Endothelial cell of umbilical vein (primary cell): ENCODE measurements around the gene SH3PXD2A. TPM values are rescaled to one million over a fixed set of nuclear protein-coding genes. Genes with fewer than 3 reads are reported as not detected.

Source experiments
- BruUV-seq: library from RNA; stranded (reverse); fragments of 400-500 nt; replicated peaks from 2 replicates; lab custom pipeline; 2021; lab: Mats Ljungman, UMichigan
- CTCF ChIA-PET: fragments of 300-600, 350-600 bp; sonication (Branson Sonifier 250); formaldehyde crosslinking; loops from one replicate; lab custom pipeline; 2021; ENCODE audit warnings: antibody characterized with exemption, inconsistent platforms; lab: Charles Lee
- POLR2A ChIA-PET: fragments of 300-600, 350-600 bp; sonication (Branson Sonifier 250); formaldehyde crosslinking; loops from one replicate; lab custom pipeline; 2021; ENCODE audit warnings: antibody characterized with exemption, inconsistent platforms; lab: Charles Lee
- DNase-seq: peaks from one replicate; pipeline ENCODE4 v3.0.0-alpha.2; 2011; ENCODE audit warnings: low read depth, low spot score
- FAIRE-seq: peaks from 2 replicates; lab custom pipeline; 2011; peaks lifted over from hg19 to GRCh38; lab: Jason Lieb, UNC
- H2AFZ ChIP-seq: 2 replicates; pipeline ENCODE4 v1.6.0; 2012; ENCODE audit warnings: low read depth, low read length, control low read depth, inconsistent platforms
- H3K27ac ChIP-seq: 2 replicates; pipeline ENCODE4 v1.5.1; 2011; ENCODE audit warnings: low read depth, mild to moderate bottlenecking, control low read depth, low read length, moderate library complexity; ENCODE audit not compliant: insufficient read depth
- H3K27me3 ChIP-seq, 2 experiments: 2 replicates each; pipeline versions ENCODE4 v1.6.0 to v1.6.1; 2011; ENCODE audit warnings: low read length in 2 of 2, mixed read lengths in 1 of 2; ENCODE audit not compliant: control insufficient read depth in 2 of 2, insufficient read depth in 2 of 2
- H3K36me3 ChIP-seq, 2 experiments: 2 replicates in 1 of 2; 3 replicates in 1 of 2; pipeline ENCODE4 v1.5.1; 2011; ENCODE audit warnings: low read length in 2 of 2, mild to moderate bottlenecking in 1 of 2, moderate library complexity in 1 of 2; ENCODE audit not compliant: control insufficient read depth in 2 of 2, insufficient read depth in 2 of 2; ENCODE audit errors: extremely low read depth in 1 of 2
- H3K4me1 ChIP-seq: 3 replicates; pipeline ENCODE4 v1.5.1; 2011; ENCODE audit warnings: mild to moderate bottlenecking, low read length; ENCODE audit not compliant: control insufficient read depth, insufficient read depth; ENCODE audit errors: extremely low read depth
- H3K4me2 ChIP-seq: 2 replicates; pipeline ENCODE4 v1.6.1; 2011; ENCODE audit warnings: low read length, control low read depth, mixed read lengths; ENCODE audit not compliant: insufficient read depth
- H3K4me3 ChIP-seq, 3 experiments: fragments of 200-600 bp in 1 of 3; sonication (generic), shearing (Covaris generic) in 1 of 3; replicated peaks in 1 of 3; 2 replicates each; pipeline ENCODE4 v1.5.1; 2011 to 2016; ENCODE audit warnings: control low read depth in 3 of 3, low read length in 3 of 3, mild to moderate bottlenecking in 2 of 3, inconsistent platforms in 1 of 3, low read depth in 1 of 3, moderate library complexity in 1 of 3; ENCODE audit not compliant: insufficient read depth in 1 of 3
- H3K79me2 ChIP-seq: 2 replicates; pipeline ENCODE4 v1.6.0; 2012; ENCODE audit warnings: low read length, inconsistent platforms; ENCODE audit not compliant: control insufficient read depth, insufficient read depth
- H3K9ac ChIP-seq: replicated peaks from 2 replicates; pipeline ENCODE3; 2011; ENCODE audit warnings: low read length, control low read depth; ENCODE audit not compliant: insufficient read depth; ENCODE audit errors: extremely low read depth
- H3K9me1 ChIP-seq: replicated peaks from 3 replicates; pipeline ENCODE4 v1.6.0; 2011; ENCODE audit warnings: mild to moderate bottlenecking, low read length; ENCODE audit not compliant: control insufficient read depth, insufficient read depth; ENCODE audit errors: extremely low read depth
- H3K9me3 ChIP-seq: replicated peaks from 2 replicates; pipeline ENCODE4 v1.5.1; 2012; ENCODE audit warnings: low read length, inconsistent platforms; ENCODE audit not compliant: control insufficient read depth, insufficient read depth
- H4K20me1 ChIP-seq: replicated peaks from 2 replicates; pipeline ENCODE3; 2011; ENCODE audit warnings: mild to moderate bottlenecking, low read length; ENCODE audit not compliant: control insufficient read depth, insufficient read depth; ENCODE audit errors: extremely low read depth
- EZH2 ChIP-seq: IDR thresholded peaks from 2 replicates; pipeline ENCODE4 v1.6.1; 2012; ENCODE audit warnings: borderline replicate concordance, low read depth, mild to moderate bottlenecking, moderate library complexity, low read length, inconsistent platforms; ENCODE audit not compliant: severe bottlenecking
- FOS ChIP-seq: IDR thresholded peaks from 2 replicates; pipeline ENCODE4 v1.6.1; 2011; ENCODE audit warnings: mild to moderate bottlenecking, low read length, moderate library complexity, borderline replicate concordance; ENCODE audit not compliant: insufficient read depth
- GATA2 ChIP-seq: IDR thresholded peaks from 2 replicates; pipeline ENCODE4 v1.7.0; 2011; ENCODE audit warnings: low read depth, mild to moderate bottlenecking, moderate library complexity, mixed read lengths, low read length; ENCODE audit not compliant: insufficient read length, insufficient read depth
- JUN ChIP-seq: IDR thresholded peaks from 2 replicates; pipeline ENCODE4 v1.6.1; 2011; ENCODE audit warnings: borderline replicate concordance, low read depth; ENCODE audit not compliant: insufficient read length, insufficient read depth
- MYC ChIP-seq: IDR thresholded peaks from one replicate; pipeline ENCODE4 v1.6.1; 2011; ENCODE audit warnings: mild to moderate bottlenecking, low read depth, low read length
- POLR2A ChIP-seq: IDR thresholded peaks from 2 replicates; pipeline ENCODE4 v1.6.1; 2012; ENCODE audit warnings: low read depth, mild to moderate bottlenecking, control low read depth, low read length
- POLR2AphosphoS5 ChIP-seq: IDR thresholded peaks from 2 replicates; pipeline ENCODE4 v1.6.1; 2012; ENCODE audit warnings: low read depth, mild to moderate bottlenecking, control low read depth, low read length, moderate library complexity; ENCODE audit not compliant: insufficient read depth
- dilution Hi-C: fragments of 300-500 bp; cut with MboI; formaldehyde crosslinking; loops from one replicate; pipeline ENCODE4 v1.15.0; 2019; ENCODE audit warnings: low sequenced_read_pairs; ENCODE audit not compliant: extremely low pct_ligation_motif_present
- intact Hi-C: fragments of 100-400 bp; cut with micrococcal nuclease; formaldehyde crosslinking; loops from one replicate; pipeline ENCODE4 v1.10.0; 2022
- polyA plus RNA-seq, 4 experiments: library from polyadenylated mRNA; depleted of rRNA in 3 of 4; stranded (reverse) in 3 of 4; unstranded in 1 of 4; fragments of >200 nt; gene quantifications; 2 replicates each; pipeline versions ENCODE4 v1.2.1 to v1.2.3, GENCODE V29; 2011 to 2012; ENCODE audit warnings: missing spikeins in 1 of 4
- total RNA-seq: library from RNA; stranded (reverse); gene quantifications from 2 replicates; pipeline ENCODE4 v1.2.3, GENCODE V29; 2021
- TF ChIP-seq, protein P1 (sequence below): IDR thresholded peaks from 2 replicates; pipeline ENCODE4 v1.6.1; 2011; ENCODE audit not compliant: insufficient read depth, insufficient read length
- TF ChIP-seq, protein P2 (sequence below), 2 donors: IDR thresholded peaks; 1 replicate in 1 of 2; 2 replicates in 1 of 2; pipeline ENCODE4 v1.5.1; 2011; ENCODE audit warnings: low read length in 2 of 2, mild to moderate bottlenecking in 2 of 2, moderate library complexity in 2 of 2, control low read depth in 1 of 2, inconsistent platforms in 1 of 2, low read depth in 1 of 2; ENCODE audit not compliant: insufficient read depth in 1 of 2; ENCODE audit errors: extremely low read depth in 1 of 2

SH3PXD2A gene
- total and polyA plus RNA-seq, 2 donors (not counting 3 experiments of a cell fraction or from before 2014, with no cell fraction given) = 1.4 to 5.1 TPM

DNA sequence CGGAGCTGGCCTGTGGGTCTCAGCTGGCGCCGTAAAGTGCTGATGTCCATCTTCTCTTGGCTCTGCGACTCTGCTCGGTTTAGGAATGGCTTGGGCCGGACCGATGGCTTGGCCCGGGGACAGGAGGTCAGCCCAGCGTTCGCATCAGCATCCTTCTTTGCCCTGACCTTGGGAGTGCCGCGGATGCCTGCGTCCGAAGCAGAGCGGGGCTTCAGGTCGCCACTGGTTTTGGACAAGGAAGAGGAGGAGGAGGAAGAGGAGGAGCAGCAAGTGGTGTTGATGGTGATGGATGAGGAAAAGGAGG lies 252.6 kb downstream of the SH3PXD2A start:
- DNase-seq (no peak), FAIRE-seq (no peak)
- H4K20me1 ChIP-seq = no peaks in the 10 kb centered on the region
- intact Hi-C loops (no loop called here), dilution Hi-C loops (no loop called here)
- no peak overlapping the region for H2AFZ ChIP-seq
- H3K4me1 ChIP-seq = peaks cover 9% of the 10 kb centered on the region
- no peak overlapping the region for H3K4me2 ChIP-seq
- H3K79me2 ChIP-seq = no peaks in the 10 kb centered on the region
- no peaks in the 10 kb centered on the region for H3K9me3 ChIP-seq
- no peak overlapping the region for H3K9ac ChIP-seq
- POLR2A ChIA-PET = interaction anchor here (0.6 kb wide), 1 partner anchor 12 kb away, joined by 6 read pairs; no protein-coding TSS in a partner anchor
- no peak overlapping the region for H3K27ac ChIP-seq
- H3K9me1 ChIP-seq = no peaks in the 10 kb centered on the region
- CTCF ChIA-PET = interaction anchor here (1.0 to 4.9 kb wide), 4 partner anchors 9 to 84 kb away, joined by 3 to 99 read pairs (median 4); no protein-coding TSS in a partner anchor
- no peak overlapping the region for H3K4me3 ChIP-seq
- H3K36me3 ChIP-seq = peaks cover 0 to 2% of the 10 kb centered on the region in 2 experiments
- no peaks in the 10 kb centered on the region for H3K27me3 ChIP-seq
- TF ChIP-seq GATA2 (no peak), MYC (no peak), POLR2A (no peak), POLR2AphosphoS5 (no peak)
- no TSS peak for BruUV-seq

DNA sequence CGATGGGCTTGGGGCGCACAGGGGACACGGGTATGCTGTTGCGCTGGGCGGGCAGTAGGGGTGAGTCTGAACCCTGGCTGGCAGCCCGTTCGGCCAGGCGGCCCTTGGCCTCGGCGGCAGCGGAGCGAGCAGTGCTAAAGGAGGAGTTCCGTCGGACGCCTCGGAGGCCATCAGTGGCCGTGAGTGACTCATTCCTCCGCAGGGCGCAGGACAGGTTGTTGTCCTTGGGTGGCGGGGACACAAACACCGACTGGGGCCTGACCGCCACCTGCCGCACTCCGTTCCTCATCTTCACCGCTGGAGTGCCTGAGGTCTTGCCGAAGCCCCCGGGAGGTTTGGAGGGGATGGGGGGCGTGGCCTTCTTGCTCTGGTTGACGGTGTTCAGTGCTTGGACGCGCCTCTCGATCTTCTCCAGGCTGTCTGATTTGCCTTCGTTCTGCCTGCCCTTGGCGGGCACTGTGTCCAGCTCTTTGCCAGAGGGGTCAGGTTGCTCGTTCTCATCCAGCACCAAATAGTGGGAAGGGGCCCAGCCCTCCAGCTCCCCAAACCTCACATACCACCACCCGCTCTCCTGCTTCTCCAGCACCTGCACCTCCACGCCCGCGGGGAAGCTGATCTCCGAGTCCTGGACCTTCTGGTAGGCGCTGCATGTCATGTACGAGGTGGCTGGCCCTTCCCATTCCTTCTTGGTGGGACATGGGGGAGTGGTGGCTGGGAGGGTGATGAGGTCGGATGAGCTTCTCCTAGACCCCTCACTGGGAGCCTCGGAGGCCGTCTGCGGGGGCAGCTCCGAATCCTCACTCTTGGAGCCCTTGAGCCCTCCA lies 253.1 kb downstream of the SH3PXD2A start:
- no peaks in the 10 kb centered on the region for H3K9me1 ChIP-seq
- intact Hi-C loops (no loop called here), dilution Hi-C loops (no loop called here)
- no TSS peak for BruUV-seq
- POLR2A ChIA-PET = interaction anchor here (0.6 kb wide), 1 partner anchor 13 kb away, joined by 6 read pairs; no protein-coding TSS in a partner anchor
- H3K9me3 ChIP-seq = no peaks in the 10 kb centered on the region
- no peak overlapping the region for H3K4me2 ChIP-seq
- H3K27me3 ChIP-seq = no peaks in the 10 kb centered on the region
- peaks cover 0 to 2% of the 10 kb centered on the region in 2 experiments for H3K36me3 ChIP-seq
- no peak overlapping the region for H3K9ac ChIP-seq
- CTCF ChIA-PET = interaction anchor here (1.2 to 4.9 kb wide), 3 partner anchors 9 to 84 kb away, joined by 4 to 99 read pairs (median 5); no protein-coding TSS in a partner anchor
- H4K20me1 ChIP-seq = no peaks in the 10 kb centered on the region
- no peaks in the 10 kb centered on the region for H3K79me2 ChIP-seq
- FAIRE-seq (no peak), DNase-seq (no peak)
- no peak overlapping the region for H3K27ac ChIP-seq
- no peak for TF ChIP-seq EZH2
- TF ChIP-seq POLR2AphosphoS5 = no peak
- no peak for TF ChIP-seq MYC
- no peak for TF ChIP-seq FOS
- no peak for TF ChIP-seq GATA2
- TF ChIP-seq JUN = no peak
- TF ChIP-seq, protein P1, sequence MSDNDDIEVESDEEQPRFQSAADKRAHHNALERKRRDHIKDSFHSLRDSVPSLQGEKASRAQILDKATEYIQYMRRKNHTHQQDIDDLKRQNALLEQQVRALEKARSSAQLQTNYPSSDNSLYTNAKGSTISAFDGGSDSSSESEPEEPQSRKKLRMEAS = no peak
- TF ChIP-seq POLR2A = no peak
- TF ChIP-seq, protein P2, sequence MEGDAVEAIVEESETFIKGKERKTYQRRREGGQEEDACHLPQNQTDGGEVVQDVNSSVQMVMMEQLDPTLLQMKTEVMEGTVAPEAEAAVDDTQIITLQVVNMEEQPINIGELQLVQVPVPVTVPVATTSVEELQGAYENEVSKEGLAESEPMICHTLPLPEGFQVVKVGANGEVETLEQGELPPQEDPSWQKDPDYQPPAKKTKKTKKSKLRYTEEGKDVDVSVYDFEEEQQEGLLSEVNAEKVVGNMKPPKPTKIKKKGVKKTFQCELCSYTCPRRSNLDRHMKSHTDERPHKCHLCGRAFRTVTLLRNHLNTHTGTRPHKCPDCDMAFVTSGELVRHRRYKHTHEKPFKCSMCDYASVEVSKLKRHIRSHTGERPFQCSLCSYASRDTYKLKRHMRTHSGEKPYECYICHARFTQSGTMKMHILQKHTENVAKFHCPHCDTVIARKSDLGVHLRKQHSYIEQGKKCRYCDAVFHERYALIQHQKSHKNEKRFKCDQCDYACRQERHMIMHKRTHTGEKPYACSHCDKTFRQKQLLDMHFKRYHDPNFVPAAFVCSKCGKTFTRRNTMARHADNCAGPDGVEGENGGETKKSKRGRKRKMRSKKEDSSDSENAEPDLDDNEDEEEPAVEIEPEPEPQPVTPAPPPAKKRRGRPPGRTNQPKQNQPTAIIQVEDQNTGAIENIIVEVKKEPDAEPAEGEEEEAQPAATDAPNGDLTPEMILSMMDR (IDR thresholded peaks at IDR 0.05; ENCODE audit: extremely low read depth in 1 of 2, insufficient read depth in 1 of 2, low read depth in 1 of 2, low read length in 2 of 2) = no peak
- no peak overlapping the region for H3K4me3 ChIP-seq
- peaks cover 15% of the 10 kb centered on the region for H3K4me1 ChIP-seq
- no peak overlapping the region for H2AFZ ChIP-seq
